Measurements from ENCODE around the gene KLHDC4.
"Not testable (repeated sequence)": the region's sequence is repeated elsewhere in the genome, so short reads cannot be mapped to it uniquely, and the experiment has no call there.

Gene KLHDC4

DNA sequence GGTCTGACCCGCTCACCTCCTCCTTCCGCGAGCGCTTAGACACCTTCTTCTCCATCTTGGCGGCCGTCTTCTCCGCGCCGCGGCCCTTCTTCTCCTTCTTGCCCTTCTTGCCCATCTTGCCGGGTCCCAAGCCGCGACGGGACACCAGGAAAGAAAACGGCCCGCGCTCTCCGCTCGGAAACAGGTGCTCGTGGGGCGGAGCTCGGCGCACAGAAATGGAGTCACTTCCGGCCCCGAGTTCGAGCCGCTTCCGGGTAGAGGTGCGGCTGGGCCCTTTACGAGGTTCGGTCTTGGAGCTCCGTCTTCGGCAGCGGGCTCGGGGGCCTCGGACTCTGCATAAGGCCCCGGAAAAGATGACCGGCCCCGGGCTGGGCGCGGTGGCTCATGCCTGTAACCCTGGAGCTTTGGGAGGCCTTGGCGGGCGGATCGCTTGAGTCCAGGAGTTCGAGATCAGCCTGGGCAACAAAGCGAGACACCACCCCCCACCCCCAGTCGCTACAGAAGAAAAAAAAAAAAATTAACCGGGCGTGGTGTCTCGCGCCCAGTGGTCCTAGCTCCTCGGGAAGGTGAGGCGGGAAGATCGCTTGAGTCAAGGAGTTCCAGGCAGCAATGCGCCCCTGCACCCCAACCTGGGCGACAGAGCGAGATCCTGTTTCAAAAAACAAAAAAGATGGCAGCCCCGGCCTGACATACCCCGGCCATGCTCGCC lies at the start of gene KLHDC4:
KLHDC4 (minus strand) TSS at position 211 of the 709 bp plus-strand sequence; CDS start at position 115, 96 bp downstream.
- no peak for FAIRE-seq

DNA sequence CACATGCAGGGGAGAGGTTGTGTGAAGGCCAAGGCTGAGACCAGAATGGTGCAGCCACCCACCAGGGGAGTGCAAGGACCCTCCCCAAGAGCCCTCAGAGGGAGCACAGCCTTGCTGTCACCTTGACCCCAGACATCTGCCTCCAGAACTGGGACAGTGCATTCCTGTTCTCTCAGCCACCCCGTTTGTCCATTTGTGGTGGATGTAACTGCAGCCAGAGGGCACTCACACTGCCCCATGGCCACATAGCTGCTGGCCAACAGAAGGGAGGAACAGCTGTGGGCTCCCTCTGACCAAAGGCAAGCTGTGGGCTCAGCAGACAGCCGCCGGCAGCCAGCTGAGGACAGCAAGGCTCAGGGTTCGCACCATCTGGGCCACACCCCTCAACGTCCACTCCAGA lies 49.8 kb upstream of the KLHDC4 start:
- FAIRE-seq = no peak

DNA sequence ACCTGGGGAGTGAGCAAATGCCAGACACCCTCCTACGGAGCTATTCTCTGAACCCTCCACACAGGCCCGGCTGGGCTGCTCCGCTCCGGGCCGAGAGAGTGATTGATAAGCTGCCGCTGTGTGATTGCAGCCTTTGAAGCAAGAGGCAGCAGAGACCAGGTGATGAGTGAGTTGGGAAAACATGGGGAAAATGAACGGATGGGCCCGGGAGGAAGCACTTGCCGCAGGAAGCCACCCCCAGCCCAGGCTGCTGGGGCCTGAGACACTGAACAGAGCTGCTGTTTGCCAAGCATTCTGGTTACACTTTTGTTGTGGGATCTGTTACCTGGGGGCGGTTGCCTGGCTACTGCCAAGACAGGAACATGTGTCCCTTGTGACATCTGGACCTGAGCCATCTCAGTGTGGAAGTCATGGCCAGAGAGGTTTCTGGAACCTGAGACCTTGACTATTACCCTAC lies 46.4 kb upstream of the KLHDC4 start:
- no peak for FAIRE-seq

DNA sequence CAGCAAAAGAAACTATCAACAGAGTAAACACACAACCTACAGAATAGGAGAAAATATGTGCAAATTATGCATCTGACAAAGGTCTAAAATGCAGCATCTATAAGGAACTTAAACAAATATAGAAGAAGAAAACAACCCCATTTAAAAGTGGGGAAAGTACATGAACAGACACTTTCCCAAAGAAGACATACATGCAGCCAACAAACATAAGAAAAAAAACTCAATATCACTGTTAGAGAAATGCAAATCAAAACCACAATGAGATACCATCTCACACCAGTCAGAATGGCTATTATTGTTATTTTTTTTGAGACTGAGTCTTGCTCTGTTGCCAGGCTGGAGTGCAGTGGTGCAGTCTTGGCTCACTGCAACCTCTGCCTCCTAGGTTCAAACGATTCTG lies 45.7 kb upstream of the KLHDC4 start:
- FAIRE-seq = not testable (repeated sequence)

- no peak for FAIRE-seq
Observed at GRCh38 chr16:87809150-87809902, 43.5 kb upstream of the KLHDC4 start.

DNA sequence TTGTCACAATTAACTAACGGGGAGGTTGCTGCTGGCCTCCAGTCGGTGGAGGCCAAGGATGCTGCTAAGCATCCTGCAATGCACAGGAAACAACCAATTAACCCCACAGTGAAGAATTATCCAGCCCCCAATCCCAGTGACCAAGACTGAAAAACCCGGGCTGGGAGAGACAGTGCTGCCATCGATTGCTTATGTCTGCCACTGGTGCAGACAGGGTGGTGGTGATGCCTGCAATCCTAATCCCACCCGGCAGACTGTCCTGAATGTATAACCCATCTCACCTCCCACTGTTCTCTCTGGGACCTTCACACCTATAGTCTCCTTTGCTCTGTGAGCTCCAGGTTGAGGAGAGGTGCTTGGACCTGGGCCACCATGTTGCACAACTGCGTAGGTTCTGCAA lies 42.3 kb upstream of the KLHDC4 start:
- no peak for FAIRE-seq

DNA sequence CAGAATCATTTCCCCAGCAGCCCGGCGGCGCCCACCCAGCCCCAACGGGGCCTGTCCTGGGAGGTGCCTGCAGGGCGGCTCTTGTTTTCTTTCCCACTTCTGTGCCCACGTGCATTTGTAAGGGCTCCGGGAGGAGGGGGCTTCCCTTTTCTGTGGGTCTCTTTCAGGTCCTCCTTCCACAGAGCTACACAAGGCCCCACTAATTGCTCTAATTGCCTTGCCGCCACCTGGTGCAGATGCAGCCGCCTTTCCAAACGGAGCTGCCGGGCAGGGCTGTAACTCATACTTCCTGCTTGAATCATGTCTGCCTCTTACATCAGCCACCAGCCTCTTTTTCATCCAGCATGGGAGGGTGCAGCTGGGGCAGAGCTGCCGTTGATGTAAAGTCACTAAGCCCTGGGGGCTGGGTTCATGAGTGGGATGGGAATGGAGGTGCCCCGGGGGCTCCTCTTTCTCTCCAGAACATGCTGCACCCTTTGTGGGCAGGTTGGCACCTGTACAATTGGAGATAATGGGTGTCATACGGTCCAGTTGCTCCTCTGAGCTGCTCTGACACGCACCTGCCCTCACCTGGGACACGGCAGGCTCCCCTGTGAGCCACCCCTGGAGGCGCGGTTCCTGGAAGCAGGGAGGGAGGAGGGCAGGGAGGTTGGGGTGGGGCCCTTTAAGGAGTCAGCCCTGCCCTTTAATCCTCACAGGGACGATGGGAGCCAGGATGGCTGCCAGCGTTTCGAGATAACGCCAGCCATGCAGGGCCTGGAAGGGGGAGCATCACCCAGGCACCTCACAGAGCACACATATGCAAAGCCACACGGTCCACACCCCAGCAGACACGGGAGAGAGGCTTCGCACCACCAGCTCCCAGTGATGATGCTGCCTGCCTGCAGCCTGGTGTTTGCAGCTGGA lies 41.1 kb upstream of the KLHDC4 start:
- FAIRE-seq = no peak

DNA sequence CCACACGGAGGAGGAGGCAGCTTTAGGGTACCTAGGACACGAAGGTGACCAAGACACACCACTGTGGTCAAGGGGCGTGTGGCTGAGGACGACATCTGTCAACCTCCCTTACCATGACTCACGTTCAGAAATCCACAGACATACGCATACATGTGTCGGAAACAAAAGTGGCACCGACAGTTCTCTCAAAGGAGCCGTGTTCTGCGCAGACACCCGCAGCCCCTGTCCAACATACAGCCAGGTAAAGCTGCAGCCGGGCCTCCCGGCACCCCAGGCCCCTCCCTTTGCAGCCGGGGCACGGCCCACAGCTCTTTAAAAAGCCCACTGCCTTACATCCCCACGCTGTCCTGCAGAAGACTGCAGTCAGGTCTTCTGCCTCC lies 40.5 kb upstream of the KLHDC4 start:
- FAIRE-seq = no peak

DNA sequence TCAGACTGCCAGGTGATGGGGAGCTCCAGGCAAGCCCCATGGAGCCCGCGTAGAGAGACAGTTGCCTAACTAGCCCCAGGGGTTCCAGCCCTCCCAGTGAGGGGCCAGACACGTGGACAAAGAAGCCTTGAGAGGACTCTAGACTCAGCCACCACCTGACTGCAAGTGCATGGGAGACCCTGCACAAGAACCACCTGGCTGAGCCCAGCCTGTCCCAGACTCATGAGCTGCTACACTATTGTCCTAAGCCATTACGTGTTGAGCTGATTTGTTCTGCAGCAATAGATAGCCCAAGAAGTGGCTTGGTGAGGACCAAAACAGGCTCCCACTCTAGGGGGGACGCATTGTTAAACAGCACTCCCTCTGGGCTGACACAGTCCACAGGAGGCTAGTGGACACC lies 37.6 kb upstream of the KLHDC4 start:
- no peak for FAIRE-seq

DNA sequence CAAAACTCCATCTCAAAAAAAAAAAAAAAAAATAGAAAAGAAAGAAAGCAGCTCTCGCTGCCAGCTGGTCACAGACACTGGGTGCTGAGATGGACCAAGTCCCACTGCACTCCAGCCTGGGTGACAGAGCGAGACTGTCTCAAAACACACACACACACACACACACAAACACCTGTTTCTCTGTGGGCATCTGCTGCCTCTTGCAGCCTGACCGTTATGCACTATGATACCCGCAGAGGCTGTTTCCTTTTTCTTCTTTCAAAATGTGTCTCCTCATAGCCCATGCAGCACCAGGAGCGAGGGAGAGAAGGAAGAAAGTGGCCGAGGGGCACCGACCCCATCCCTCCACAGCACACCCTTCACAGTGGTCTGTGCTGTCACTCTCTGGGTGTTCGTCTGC lies 36.9 kb upstream of the KLHDC4 start:
- FAIRE-seq = no peak

DNA sequence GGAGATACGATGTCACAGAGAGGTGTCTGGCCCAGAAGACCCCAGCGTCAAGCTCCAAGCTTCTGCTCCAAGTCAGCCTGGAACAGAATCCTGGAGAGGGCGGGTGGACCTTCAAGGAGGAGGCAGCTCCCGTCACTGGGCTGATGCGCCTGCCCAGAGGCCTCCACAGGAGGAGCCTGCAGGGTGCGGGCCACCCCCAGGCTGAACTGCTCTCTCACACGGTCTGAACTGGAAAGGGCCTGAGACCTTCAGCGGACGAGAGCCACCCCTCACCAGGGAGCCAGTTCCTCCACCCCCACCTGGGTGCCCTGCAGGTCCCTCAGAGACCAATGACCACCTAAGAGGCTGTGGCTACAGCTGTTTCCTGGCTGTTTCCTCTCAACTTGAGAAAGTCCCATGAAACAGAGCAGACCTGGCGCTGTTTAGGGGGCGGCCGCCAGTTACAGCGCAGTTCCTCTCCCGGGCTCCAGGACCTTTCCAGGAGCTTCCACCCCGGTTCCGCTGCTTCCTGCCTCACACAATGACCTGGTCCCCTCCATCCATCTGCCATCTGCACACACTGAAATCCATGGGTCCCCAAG lies 36.0 kb upstream of the KLHDC4 start:
- FAIRE-seq = no peak

DNA sequence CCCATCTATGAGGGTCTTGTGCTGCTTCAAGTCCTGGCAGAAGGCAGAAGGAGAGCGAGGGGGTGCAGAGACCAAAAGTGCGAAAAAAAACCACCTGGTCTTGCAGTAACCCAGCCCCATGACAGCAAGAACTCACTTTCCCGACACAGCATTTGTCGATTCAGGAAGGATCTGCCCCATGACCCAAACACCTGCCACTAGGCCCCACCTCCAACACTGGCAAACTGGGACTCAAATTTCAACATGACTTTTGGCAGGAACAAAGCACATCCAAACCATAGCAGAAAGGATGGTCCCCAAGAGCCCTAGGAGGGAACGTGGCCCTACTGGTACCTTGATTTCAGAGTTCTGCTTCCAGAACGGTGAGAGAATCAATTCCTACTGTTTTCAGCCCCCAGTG lies 34.7 kb upstream of the KLHDC4 start:
- no peak for FAIRE-seq

DNA sequence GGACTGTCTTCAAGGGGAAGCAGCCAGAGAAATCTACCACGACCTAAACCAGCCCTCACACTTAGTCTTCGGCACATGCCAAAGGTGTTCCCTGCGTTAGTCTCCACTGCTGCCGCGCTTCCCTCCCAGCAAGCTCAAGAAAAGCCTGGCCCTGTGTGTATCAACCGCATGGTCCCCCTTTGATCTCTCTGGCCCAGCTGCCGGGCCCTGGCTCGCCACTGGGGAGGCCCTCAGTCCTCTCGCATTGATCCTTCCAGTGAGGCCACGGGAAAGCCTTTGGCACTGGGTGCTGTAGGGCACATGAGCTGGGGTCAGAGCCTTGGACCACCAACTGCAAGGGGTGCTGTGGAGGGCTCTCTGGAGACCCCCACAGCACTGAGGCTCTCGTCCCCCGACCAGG lies 29.6 kb upstream of the KLHDC4 start:
- no peak for FAIRE-seq

- no peak for FAIRE-seq
Observed at GRCh38 chr16:87794485-87795078, 28.8 kb upstream of the KLHDC4 start.

GRCh38 chr16:87792205-87792565 lies 26.4 kb upstream of the KLHDC4 start:
- FAIRE-seq = no peak

- no peak for FAIRE-seq
Observed at GRCh38 chr16:87791295-87792204, 25.8 kb upstream of the KLHDC4 start.

DNA sequence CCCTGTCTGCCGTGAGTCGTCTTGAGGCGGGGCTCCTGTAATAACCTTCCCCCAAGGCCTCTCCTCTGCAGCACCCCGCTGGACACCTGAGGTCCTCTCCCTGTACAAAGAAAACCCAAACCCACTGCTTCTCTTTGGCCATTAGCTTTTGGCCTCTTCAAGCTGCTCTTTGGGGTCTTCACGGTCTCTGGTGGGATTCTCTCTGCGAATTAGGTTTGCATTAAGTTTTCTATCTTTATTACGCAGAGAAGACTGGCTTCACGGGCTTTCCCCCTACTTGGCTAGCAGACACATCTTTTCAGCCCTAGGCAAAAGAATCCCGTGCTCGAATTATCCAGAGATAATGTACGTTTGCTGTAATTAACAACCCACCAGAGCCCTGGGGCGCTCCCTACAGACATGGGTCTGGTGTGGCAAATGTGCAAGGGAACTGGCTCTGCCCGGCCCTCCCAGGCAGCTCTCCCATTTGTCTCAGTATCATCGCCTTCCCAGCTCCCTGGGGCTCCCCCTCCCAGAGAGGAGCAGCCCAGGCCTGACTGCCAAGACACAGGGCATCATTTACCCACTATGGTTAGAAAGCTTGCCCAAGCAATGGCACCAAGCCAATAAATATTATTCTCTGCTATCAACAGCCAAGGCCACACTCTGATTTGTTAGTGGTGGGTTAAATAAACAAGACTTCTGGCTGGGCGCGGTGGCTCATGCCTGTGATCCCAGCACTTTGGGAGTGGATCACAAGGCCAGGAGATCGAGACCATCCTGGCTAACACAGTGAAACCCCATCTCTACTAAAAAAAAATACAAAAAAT lies 24.7 kb upstream of the KLHDC4 start:
- FAIRE-seq = no peak

GRCh38 chr16:87789437-87790291 lies 23.9 kb upstream of the KLHDC4 start:
- FAIRE-seq = no peak

DNA sequence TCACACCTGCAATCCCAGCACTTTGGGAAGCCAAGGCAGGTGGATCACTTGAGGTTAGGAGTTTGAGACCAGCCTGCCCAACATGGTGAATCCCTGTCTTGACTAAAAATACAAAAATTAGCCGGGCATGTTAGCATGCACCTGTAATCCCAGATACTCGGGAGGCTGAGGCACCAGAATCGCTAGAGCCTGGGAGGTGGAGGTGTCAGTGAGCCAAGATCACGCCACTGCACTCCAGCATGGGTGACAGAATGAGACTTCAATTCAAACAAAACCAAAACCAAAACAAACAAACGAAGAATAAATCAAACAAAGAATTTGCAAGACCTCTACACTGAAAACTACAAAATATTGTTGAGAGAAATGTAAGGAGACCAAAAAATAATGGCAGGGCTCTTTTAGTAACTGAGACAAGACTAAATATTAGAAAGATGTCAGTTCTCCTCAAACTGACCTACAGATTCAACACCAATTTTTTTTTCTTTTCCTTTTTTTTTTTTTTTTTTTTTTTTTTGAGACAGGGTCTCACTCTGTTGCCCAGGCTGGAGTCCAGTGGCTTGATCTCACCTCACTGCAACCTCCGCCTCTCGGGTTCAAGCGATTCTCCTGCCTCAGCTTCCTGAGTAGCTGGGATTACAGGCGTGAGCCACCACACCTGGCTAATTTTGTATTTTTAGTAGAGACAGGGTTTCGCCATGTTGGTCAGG lies 23.1 kb upstream of the KLHDC4 start:
- not testable (repeated sequence) for FAIRE-seq
